OCI-LY7 (cell line): ENCODE results near the gene SLC44A5. TPM values are rescaled to one million over a fixed set of nuclear protein-coding genes. Genes with fewer than 3 reads are reported as not detected.

Source experiments
- BruUV-seq: library from RNA; stranded (reverse); fragments of 400-500 nt; replicated peaks from 2 replicates; lab custom pipeline; 2021; lab: Mats Ljungman, UMichigan
- CTCF ChIA-PET: fragments of 300-600 bp; sonication (Branson Sonifier 250); formaldehyde crosslinking; loops from one replicate; lab custom pipeline; 2022; ENCODE audit warnings: antibody characterized with exemption; ENCODE audit not compliant: unreplicated experiment; lab: Charles Lee
- POLR2A ChIA-PET: fragments of 300-600 bp; sonication (Branson Sonifier 250); formaldehyde crosslinking; loops from one replicate; lab custom pipeline; 2022; ENCODE audit warnings: antibody characterized with exemption; lab: Charles Lee
- DNase-seq: peaks from one replicate; pipeline ENCODE4 v3.0.0-alpha.2; 2015; ENCODE audit warnings: low spot score
- H2AFZ ChIP-seq: fragments of 200-600 bp; sonication (generic), shearing (Covaris generic); 2 replicates; pipeline ENCODE4 v1.6.1; 2014; ENCODE audit warnings: mild to moderate bottlenecking, antibody characterized with exemption, low read length, moderate library complexity
- H3K27ac ChIP-seq: fragments of 200-600 bp; sonication (generic); 2 replicates; pipeline ENCODE4 v1.5.1; 2014; ENCODE audit warnings: mixed run types, low read depth, mild to moderate bottlenecking, moderate library complexity, low read length, inconsistent platforms; ENCODE audit not compliant: poor library complexity, severe bottlenecking
- H3K36me3 ChIP-seq: fragments of 200-600 bp; sonication (generic); 2 replicates; pipeline ENCODE4 v1.6.1; 2014; ENCODE audit warnings: mild to moderate bottlenecking, antibody characterized with exemption, low read length, moderate library complexity, mixed read lengths; ENCODE audit not compliant: insufficient read depth
- H3K4me1 ChIP-seq: fragments of 200-600 bp; sonication (generic); 2 replicates; pipeline ENCODE4 v1.5.1; 2014; ENCODE audit warnings: mild to moderate bottlenecking, low read length; ENCODE audit not compliant: insufficient read depth, poor library complexity, severe bottlenecking
- H3K4me2 ChIP-seq: fragments of 200-600 bp; sonication (generic); 2 replicates; pipeline ENCODE4 v1.6.1; 2014; ENCODE audit warnings: mild to moderate bottlenecking, low read length
- H3K4me3 ChIP-seq: fragments of 200-600 bp; sonication (generic); 2 replicates; pipeline ENCODE4 v1.5.1; 2014; ENCODE audit warnings: mild to moderate bottlenecking, low read depth, low read length; ENCODE audit not compliant: poor library complexity, severe bottlenecking
- H3K79me2 ChIP-seq: fragments of 200-600 bp; sonication (generic); 2 replicates; pipeline ENCODE4 v1.6.1; 2016; ENCODE audit warnings: low read depth, mild to moderate bottlenecking, low read length, moderate library complexity, mixed read lengths; ENCODE audit not compliant: insufficient read depth
- H3K9me2 ChIP-seq: fragments of 200-600 bp; sonication (generic); 2 replicates; pipeline ENCODE4 v1.6.1; 2016; ENCODE audit warnings: mild to moderate bottlenecking, low read length, mixed read lengths; ENCODE audit not compliant: insufficient read depth
- H3K9me3 ChIP-seq: fragments of 200-600 bp; sonication (generic); 2 replicates; pipeline ENCODE4 v1.6.1; 2014; ENCODE audit warnings: mild to moderate bottlenecking, mixed run types, low read length, mixed read lengths
- H4K20me1 ChIP-seq: fragments of 200-600 bp; sonication (generic); 2 replicates; pipeline ENCODE4 v1.6.1; 2014; ENCODE audit warnings: mild to moderate bottlenecking, antibody characterized with exemption, low read length, moderate library complexity, mixed read lengths; ENCODE audit not compliant: insufficient read depth
- CTCF ChIP-seq: fragments of 200-600 bp; sonication (generic); conservative IDR thresholded peaks from 2 replicates; pipeline ENCODE4 v1.5.1; 2014; ENCODE audit warnings: mild to moderate bottlenecking, antibody characterized with exemption, low read length, moderate library complexity, mixed read lengths
- EZH2phosphoT487 ChIP-seq: fragments of 200-600 bp; sonication (generic); IDR thresholded peaks from 2 replicates; pipeline ENCODE4 v1.6.1; 2018; ENCODE audit warnings: low read depth, borderline replicate concordance, mild to moderate bottlenecking, mixed run types, antibody characterized with exemption, low read length, moderate library complexity, mixed read lengths
- intact Hi-C: fragments of 100-400 bp; cut with micrococcal nuclease; formaldehyde crosslinking; loops from one replicate; pipeline ENCODE4 v1.10.0; 2022; ENCODE audit not compliant: unreplicated experiment
- small RNA-seq: library from RNA; depleted of rRNA; stranded (forward); fragments of <200 nt; gene quantifications from one replicate; pipeline ENCODE3, GENCODE V24; 2014
- total RNA-seq, 2 experiments: library from RNA; depleted of rRNA in 1 of 2; stranded (reverse); fragments of >200 nt in 1 of 2; shearing (Covaris generic) in 1 of 2; gene quantifications; 2 replicates each; pipeline ENCODE4 v1.2.3, GENCODE V29; 2014 to 2022

SLC44A5 gene
- total RNA-seq, 2 experiments from 2014 or later = not detected

DNA sequence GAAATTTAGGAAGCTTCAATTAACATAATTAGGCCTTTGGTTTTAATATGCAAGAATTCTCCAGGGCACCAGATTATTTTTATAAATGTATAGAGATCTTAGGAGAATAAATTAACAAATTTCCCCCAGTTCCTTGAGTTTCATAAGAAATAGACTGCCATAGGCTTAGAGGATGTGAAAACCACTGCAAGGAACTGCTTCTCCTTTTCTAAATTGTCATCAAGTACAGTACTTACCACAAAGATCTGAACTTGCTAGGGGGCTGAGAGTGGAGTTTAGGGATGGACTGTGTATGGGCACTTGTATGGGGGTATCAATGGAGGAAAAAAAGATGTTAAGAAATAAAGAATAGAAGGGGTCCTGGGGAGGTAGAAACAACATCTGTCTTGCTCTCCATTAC, 445.6 kb downstream of the SLC44A5 start:
- CTCF ChIA-PET = no interaction called here
- TF ChIP-seq EZH2phosphoT487 = no peak
- TF ChIP-seq CTCF = no peak
- POLR2A ChIA-PET = no interaction called here
- Histone ChIP-seq H3K79me2 (no peaks in the 10 kb centered on the region), H4K20me1 (no peaks in the 10 kb centered on the region), H3K4me1 (no peaks in the 10 kb centered on the region), H3K4me3 (no peak overlapping the region), H3K4me2 (no peak overlapping the region), H3K27ac (no peak overlapping the region), H3K9me2 (no peaks in the 10 kb centered on the region), H3K9me3 (no peaks in the 10 kb centered on the region), H2AFZ (no peak overlapping the region), H3K36me3 (no peaks in the 10 kb centered on the region)
- no peak for DNase-seq
- intact Hi-C loops = no loop called here
- no TSS peak for BruUV-seq

DNA sequence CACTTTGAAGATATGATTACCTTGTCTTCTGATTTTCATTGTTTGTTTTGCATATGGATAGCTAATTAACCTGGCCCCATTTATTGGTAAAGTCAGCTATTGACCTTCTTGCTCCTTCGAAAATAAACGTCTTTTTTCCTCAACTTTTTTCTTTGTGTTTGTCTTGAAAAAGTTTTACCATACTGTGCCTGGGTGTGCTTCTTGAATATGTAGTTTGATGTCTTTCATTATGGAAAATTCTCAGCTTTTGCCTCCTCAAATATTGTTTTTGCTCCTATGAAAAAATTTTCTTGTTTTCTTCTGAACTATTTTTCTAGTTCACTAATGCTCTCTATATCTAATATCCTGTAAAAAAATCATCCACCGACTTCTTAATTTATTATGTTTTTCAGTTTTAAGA, 451.8 kb downstream of the SLC44A5 start:
- no peaks in the 10 kb centered on the region for H3K79me2 ChIP-seq
- BruUV-seq = no TSS peak
- intact Hi-C loops = no loop called here
- H3K4me2 ChIP-seq = no peak overlapping the region
- no peak overlapping the region for H3K4me3 ChIP-seq
- H3K36me3 ChIP-seq = no peaks in the 10 kb centered on the region
- H3K4me1 ChIP-seq = no peaks in the 10 kb centered on the region
- CTCF ChIA-PET = no interaction called here
- H3K27ac ChIP-seq = no peak overlapping the region
- no peak overlapping the region for H2AFZ ChIP-seq
- no peaks in the 10 kb centered on the region for H3K9me3 ChIP-seq
- DNase-seq = no peak
- H4K20me1 ChIP-seq = no peaks in the 10 kb centered on the region
- POLR2A ChIA-PET = no interaction called here
- no peaks in the 10 kb centered on the region for H3K9me2 ChIP-seq
- TF ChIP-seq CTCF = no peak
- no peak for TF ChIP-seq EZH2phosphoT487

Small RNA genes lying within 50 kb of the gene (small RNA-seq; reads per million reads assigned to genes)
- gene RNU6-503P (not detected), gene RNU6-622P (not detected)

Other genes with a start within 250 kb of the SLC44A5 start
- gene ACADM, start 113.6 kb upstream of the SLC44A5 start, total RNA-seq (2014; rRNA removed; shearing (Covaris generic)) = 137 and 160 TPM in 2 replicates
- 228 and 248 TPM in 2 replicates for gene ACADM, start 113.6 kb upstream of the SLC44A5 start, total RNA-seq (2022)
- gene RABGGTB, start 175.1 kb upstream of the SLC44A5 start, total RNA-seq (2014; rRNA removed; shearing (Covaris generic)) = 128 and 132 TPM in 2 replicates
- 144 and 165 TPM in 2 replicates for gene RABGGTB, start 175.1 kb upstream of the SLC44A5 start, total RNA-seq (2022)
- gene MSH4, start 185.8 kb upstream of the SLC44A5 start, total RNA-seq (2014; rRNA removed; shearing (Covaris generic)) = 0.05 and 0.73 TPM in 2 replicates
- 0.65 and 0.80 TPM in 2 replicates for gene MSH4, start 185.8 kb upstream of the SLC44A5 start, total RNA-seq (2022)